SK-N-MC (cell line): Measurements from ENCODE around the gene TMCO2.

Source experiments
- DNase-seq: peaks from one replicate; pipeline ENCODE4 v3.0.0-alpha.2; 2011; ENCODE audit warnings: low read depth, low spot score
- H3K27ac ChIP-seq: fragments of 200-600 bp; sonication (generic); 2 replicates; pipeline ENCODE4 v1.5.1; 2016; ENCODE audit warnings: mixed run types
- H3K36me3 ChIP-seq: fragments of 200-600 bp; sonication (generic); 2 replicates; pipeline ENCODE4 v1.6.1; 2017; ENCODE audit warnings: antibody characterized with exemption, low read length, mixed read lengths; ENCODE audit not compliant: insufficient read depth
- H3K4me3 ChIP-seq: fragments of 200-600 bp; sonication (generic); 2 replicates; pipeline ENCODE4 v1.5.1; 2016
- H3K9ac ChIP-seq: fragments of 200-600 bp; sonication (generic); 2 replicates; pipeline ENCODE4 v1.8.0; 2017; ENCODE audit warnings: mixed run types, mixed read lengths; ENCODE audit not compliant: insufficient read length
- H3K9me3 ChIP-seq: fragments of 200-600 bp; sonication (generic); 2 replicates; pipeline ENCODE4 v1.6.1; 2017; ENCODE audit warnings: low read depth, mild to moderate bottlenecking, antibody characterized with exemption, low read length, moderate library complexity, mixed read lengths
- EZH2 ChIP-seq: fragments of 200-600 bp; sonication (generic); IDR thresholded peaks from one replicate; pipeline ENCODE4 v1.6.1; 2017; ENCODE audit warnings: antibody characterized with exemption
- FOXP2 ChIP-seq: optimal IDR thresholded peaks from 2 replicates; pipeline ENCODE3; 2011; ENCODE audit warnings: mild to moderate bottlenecking, moderate library complexity; ENCODE audit not compliant: insufficient read depth; ENCODE audit errors: extremely low read length, control extremely low read depth
- POLR2AphosphoS5 ChIP-seq: IDR thresholded peaks from 2 replicates; pipeline ENCODE4 v1.6.1; 2012; ENCODE audit warnings: mild to moderate bottlenecking, low read depth, low read length, borderline replicate concordance

Gene TMCO2

DNA sequence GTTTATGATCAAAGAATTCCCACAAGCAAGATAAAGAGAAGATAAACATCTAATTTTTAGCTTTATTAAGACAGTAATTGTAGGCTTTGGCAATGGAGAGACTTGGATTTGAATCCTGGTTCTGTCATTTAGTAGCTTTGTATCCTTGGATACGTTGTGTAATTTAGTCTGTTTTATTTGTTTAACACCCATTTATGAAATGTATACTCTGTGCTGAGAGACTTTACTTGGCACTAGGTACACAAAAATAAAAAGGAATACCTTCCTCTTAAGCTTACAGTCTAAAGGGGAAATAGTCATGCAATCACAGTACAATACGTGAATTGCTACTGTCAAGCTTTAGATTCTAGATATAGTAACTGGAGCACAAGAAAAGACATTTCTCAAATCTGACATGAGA is 34.1 kb downstream of the TMCO2 start:
- no peak for DNase-seq
- Histone ChIP-seq H3K9ac (no peak overlapping the region), H3K36me3 (peaks cover 26% of the 10 kb centered on the region), H3K4me3 (no peak overlapping the region), H3K27ac (no peak overlapping the region), H3K9me3 (no peaks in the 10 kb centered on the region)
- TF ChIP-seq EZH2 (no peak), POLR2AphosphoS5 (no peak), FOXP2 (no peak)

DNA sequence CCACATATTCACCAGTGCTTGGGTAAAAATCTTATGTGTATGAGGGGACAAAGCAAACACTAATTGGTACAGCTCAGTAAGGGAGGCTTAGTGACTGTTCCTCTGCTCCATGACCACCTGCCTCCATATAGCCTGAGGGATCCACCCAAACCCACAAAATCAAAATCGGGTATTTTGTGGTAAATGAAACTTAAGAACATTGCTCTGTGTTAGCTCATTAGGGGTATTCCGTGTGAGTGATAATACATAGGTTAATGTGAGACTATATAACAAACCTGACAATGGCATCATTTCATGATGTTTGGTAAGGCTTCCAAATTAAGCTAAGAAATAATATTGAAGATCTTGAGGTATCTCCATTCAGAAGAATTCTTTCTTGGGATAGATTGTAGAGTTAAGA is 43.6 kb downstream of the TMCO2 start:
- Histone ChIP-seq H3K9me3 (no peaks in the 10 kb centered on the region), H3K9ac (no peak overlapping the region), H3K4me3 (no peak overlapping the region), H3K27ac (no peak overlapping the region), H3K36me3 (peaks cover 45% of the 10 kb centered on the region)
- DNase-seq = no peak
- TF ChIP-seq EZH2 = no peak
- TF ChIP-seq POLR2AphosphoS5 = no peak
- TF ChIP-seq FOXP2 = no peak

DNA sequence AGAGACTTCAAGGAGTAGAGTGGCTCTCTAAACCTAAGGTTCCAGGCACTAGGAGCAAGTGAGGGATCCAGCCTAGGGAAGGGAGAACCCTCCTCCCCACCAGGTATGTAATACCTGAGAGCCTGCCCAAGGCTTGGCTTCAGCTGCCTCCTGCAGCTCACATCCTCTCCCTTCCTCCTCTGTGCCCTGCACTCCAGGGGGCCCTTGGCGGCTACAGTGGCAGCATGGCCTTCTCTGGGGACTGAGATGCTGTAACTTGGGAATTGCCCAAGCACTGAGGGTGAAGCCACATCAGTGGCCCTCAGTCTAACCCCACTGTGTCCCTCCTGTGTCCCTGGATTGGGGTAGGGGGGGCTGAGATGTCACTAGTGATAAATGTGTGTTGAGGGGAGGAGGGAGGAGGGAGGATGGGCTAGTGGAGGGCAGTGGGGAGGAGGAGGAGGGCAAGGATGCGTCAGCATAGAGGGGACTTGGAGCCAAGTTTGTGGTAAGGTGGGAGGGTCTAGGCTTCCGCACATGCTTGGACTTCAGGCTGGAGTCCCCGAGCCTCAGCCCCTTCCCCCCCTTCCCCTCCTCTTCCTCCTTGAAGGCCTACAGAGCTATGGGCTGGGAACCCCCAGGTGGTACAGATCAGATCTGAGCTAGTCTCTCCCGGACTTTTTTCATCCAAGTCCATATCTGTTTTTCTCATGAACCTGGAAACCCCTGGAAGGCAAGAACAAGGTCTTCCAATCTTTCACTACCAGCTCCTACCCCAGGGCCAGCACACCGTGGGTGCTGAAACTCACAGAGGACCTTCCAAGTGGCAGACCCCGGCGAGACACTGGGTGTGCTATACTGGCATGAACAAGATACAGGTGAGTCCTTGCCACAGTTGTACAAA is 51.9 kb downstream of the TMCO2 start:
- Histone ChIP-seq H3K4me3 (no peak overlapping the region), H3K9ac (no peak overlapping the region), H3K27ac (no peak overlapping the region), H3K36me3 (peaks cover under 1% of the 10 kb centered on the region), H3K9me3 (no peaks in the 10 kb centered on the region)
- no peak for DNase-seq
- TF ChIP-seq EZH2 (no peak), FOXP2 (no peak)

DNA sequence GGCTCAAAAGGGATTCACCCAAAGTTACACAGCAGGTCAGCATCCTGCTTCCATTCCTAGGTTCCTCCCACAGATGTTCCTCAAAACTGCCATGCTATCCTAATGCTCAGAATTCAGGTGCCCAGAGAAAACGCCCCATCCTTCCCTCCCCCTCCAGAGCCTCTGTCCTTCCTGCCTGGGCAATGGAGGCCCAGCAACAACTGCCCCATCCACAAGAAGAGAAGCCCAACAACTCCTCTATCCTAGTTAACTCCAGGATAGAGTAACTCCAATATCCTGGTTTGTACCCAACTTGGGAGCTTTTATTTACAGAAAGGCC is 52.5 kb downstream of the TMCO2 start:
- no peak for DNase-seq
- Histone ChIP-seq H3K27ac (no peak overlapping the region), H3K9me3 (no peaks in the 10 kb centered on the region), H3K4me3 (no peak overlapping the region), H3K36me3 (no peaks in the 10 kb centered on the region), H3K9ac (no peak overlapping the region)
- no peak for TF ChIP-seq POLR2AphosphoS5
- TF ChIP-seq EZH2 = no peak
- TF ChIP-seq FOXP2 = no peak

DNA sequence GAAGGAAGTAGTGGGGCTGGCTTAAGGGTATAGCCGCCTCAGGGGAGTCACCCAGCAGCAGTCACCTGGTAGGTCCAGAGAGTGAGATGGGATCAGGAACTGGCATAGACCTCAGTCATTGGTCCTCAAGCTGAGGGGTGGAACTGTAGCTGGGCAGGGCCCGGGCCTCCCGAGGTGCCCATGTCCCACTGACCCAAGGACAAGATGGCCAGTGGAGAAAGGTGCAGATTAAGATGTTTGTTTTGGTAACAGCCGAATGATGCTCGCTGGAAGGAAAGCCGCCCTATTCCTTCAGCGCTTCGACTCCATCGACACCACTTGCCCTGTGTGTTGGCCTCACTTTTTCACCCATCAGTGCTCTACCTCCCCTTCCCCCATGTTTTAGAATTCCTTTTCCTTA is 52.9 kb downstream of the TMCO2 start:
- Histone ChIP-seq H3K27ac (no peak overlapping the region), H3K36me3 (no peaks in the 10 kb centered on the region), H3K9me3 (no peaks in the 10 kb centered on the region), H3K9ac (no peak overlapping the region), H3K4me3 (no peak overlapping the region)
- no peak for DNase-seq
- no peak for TF ChIP-seq FOXP2
- TF ChIP-seq EZH2 = no peak
- TF ChIP-seq POLR2AphosphoS5 = no peak

GRCh38 chr1:40301066-40301465 is 53.3 kb downstream of the TMCO2 start:
- no peaks in the 10 kb centered on the region for H3K9me3 ChIP-seq
- no peak overlapping the region for H3K27ac ChIP-seq
- no peaks in the 10 kb centered on the region for H3K36me3 ChIP-seq
- DNase-seq = no peak
- no peak for TF ChIP-seq POLR2AphosphoS5
- TF ChIP-seq EZH2 = no peak
- no peak for TF ChIP-seq FOXP2
- no peak overlapping the region for H3K9ac ChIP-seq
- no peak overlapping the region for H3K4me3 ChIP-seq
